Testis (tissue), 2 donors: ENCODE measurements around the gene AURKA.

Source experiments
- CTCF ChIP-seq, 3 experiments: fragments of 450-650 bp in 2 of 3; fragments of 200-600 bp in 1 of 3; sonication (generic) in 1 of 3; IDR thresholded peaks; one replicate each; pipeline ENCODE4 v1.5.1; 2016 to 2019; ENCODE audit warnings: antibody characterized with exemption in 3 of 3, mild to moderate bottlenecking in 2 of 3, moderate library complexity in 1 of 3
- POLR2A ChIP-seq: fragments of 450-650 bp; IDR thresholded peaks from one replicate; pipeline ENCODE4 v1.6.1; 2017; ENCODE audit warnings: antibody characterized with exemption, mild to moderate bottlenecking, moderate library complexity

- TF ChIP-seq POLR2A (no peak), CTCF (IDR thresholded peaks at IDR 0.05) (no peak)
These were observed 17.5 kb upstream of the AURKA start for GRCh38 chr20:56409521-56409920.
